Measurements from ENCODE around the gene NOD1. TPM values are rescaled to one million over a fixed set of nuclear protein-coding genes. Genes with fewer than 3 reads are reported as not detected.

The NOD1 gene
- total and polyA plus RNA-seq, 2 of the 8 experiments (the other 6 are each of a cell fraction or from before 2014, with no cell fraction given), result 3.8 to 6.5 TPM

DNA sequence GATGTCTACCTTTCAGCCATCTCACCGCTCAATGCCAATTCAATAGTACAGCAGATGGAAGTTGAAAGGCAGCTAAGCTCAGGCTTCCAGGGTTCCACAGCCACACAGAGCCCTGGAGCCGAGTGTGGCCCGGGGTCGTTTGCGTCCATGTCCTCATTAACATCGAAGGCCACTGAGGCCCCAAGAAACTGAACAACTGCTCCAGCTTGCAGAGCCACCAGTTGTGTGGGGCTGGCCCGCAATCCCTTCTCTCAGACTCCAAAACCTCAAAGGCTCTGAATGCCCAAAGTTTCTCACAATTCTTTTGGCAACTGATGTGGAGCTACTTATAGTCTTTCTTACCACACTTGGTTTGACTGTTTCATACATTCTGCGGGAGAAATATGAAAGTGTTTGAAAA, 31.1 kb downstream of the NOD1 start (continued):
- TF ChIP-seq, protein P1, sequence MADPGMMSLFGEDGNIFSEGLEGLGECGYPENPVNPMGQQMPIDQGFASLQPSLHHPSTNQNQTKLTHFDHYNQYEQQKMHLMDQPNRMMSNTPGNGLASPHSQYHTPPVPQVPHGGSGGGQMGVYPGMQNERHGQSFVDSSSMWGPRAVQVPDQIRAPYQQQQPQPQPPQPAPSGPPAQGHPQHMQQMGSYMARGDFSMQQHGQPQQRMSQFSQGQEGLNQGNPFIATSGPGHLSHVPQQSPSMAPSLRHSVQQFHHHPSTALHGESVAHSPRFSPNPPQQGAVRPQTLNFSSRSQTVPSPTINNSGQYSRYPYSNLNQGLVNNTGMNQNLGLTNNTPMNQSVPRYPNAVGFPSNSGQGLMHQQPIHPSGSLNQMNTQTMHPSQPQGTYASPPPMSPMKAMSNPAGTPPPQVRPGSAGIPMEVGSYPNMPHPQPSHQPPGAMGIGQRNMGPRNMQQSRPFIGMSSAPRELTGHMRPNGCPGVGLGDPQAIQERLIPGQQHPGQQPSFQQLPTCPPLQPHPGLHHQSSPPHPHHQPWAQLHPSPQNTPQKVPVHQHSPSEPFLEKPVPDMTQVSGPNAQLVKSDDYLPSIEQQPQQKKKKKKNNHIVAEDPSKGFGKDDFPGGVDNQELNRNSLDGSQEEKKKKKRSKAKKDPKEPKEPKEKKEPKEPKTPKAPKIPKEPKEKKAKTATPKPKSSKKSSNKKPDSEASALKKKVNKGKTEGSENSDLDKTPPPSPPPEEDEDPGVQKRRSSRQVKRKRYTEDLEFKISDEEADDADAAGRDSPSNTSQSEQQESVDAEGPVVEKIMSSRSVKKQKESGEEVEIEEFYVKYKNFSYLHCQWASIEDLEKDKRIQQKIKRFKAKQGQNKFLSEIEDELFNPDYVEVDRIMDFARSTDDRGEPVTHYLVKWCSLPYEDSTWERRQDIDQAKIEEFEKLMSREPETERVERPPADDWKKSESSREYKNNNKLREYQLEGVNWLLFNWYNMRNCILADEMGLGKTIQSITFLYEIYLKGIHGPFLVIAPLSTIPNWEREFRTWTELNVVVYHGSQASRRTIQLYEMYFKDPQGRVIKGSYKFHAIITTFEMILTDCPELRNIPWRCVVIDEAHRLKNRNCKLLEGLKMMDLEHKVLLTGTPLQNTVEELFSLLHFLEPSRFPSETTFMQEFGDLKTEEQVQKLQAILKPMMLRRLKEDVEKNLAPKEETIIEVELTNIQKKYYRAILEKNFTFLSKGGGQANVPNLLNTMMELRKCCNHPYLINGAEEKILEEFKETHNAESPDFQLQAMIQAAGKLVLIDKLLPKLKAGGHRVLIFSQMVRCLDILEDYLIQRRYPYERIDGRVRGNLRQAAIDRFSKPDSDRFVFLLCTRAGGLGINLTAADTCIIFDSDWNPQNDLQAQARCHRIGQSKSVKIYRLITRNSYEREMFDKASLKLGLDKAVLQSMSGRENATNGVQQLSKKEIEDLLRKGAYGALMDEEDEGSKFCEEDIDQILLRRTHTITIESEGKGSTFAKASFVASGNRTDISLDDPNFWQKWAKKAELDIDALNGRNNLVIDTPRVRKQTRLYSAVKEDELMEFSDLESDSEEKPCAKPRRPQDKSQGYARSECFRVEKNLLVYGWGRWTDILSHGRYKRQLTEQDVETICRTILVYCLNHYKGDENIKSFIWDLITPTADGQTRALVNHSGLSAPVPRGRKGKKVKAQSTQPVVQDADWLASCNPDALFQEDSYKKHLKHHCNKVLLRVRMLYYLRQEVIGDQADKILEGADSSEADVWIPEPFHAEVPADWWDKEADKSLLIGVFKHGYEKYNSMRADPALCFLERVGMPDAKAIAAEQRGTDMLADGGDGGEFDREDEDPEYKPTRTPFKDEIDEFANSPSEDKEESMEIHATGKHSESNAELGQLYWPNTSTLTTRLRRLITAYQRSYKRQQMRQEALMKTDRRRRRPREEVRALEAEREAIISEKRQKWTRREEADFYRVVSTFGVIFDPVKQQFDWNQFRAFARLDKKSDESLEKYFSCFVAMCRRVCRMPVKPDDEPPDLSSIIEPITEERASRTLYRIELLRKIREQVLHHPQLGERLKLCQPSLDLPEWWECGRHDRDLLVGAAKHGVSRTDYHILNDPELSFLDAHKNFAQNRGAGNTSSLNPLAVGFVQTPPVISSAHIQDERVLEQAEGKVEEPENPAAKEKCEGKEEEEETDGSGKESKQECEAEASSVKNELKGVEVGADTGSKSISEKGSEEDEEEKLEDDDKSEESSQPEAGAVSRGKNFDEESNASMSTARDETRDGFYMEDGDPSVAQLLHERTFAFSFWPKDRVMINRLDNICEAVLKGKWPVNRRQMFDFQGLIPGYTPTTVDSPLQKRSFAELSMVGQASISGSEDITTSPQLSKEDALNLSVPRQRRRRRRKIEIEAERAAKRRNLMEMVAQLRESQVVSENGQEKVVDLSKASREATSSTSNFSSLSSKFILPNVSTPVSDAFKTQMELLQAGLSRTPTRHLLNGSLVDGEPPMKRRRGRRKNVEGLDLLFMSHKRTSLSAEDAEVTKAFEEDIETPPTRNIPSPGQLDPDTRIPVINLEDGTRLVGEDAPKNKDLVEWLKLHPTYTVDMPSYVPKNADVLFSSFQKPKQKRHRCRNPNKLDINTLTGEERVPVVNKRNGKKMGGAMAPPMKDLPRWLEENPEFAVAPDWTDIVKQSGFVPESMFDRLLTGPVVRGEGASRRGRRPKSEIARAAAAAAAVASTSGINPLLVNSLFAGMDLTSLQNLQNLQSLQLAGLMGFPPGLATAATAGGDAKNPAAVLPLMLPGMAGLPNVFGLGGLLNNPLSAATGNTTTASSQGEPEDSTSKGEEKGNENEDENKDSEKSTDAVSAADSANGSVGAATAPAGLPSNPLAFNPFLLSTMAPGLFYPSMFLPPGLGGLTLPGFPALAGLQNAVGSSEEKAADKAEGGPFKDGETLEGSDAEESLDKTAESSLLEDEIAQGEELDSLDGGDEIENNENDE (IDR thresholded peaks at IDR 0.05; ENCODE audit: insufficient replicate concordance, low read length), result no peak
- TF ChIP-seq POLR2AphosphoS5 (IDR thresholded peaks at IDR 0.05; ENCODE audit: low read depth, low read length), result no peak
- no peak for TF ChIP-seq CBX5 (IDR thresholded peaks at IDR 0.05; ENCODE audit: low read depth, low read length)
- no peak for TF ChIP-seq SUZ12 (IDR thresholded peaks at IDR 0.05; ENCODE audit: low read length)
- TF ChIP-seq, protein P2, sequence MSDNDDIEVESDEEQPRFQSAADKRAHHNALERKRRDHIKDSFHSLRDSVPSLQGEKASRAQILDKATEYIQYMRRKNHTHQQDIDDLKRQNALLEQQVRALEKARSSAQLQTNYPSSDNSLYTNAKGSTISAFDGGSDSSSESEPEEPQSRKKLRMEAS (IDR thresholded peaks at IDR 0.05), result no peak
- TF ChIP-seq, protein P3, sequence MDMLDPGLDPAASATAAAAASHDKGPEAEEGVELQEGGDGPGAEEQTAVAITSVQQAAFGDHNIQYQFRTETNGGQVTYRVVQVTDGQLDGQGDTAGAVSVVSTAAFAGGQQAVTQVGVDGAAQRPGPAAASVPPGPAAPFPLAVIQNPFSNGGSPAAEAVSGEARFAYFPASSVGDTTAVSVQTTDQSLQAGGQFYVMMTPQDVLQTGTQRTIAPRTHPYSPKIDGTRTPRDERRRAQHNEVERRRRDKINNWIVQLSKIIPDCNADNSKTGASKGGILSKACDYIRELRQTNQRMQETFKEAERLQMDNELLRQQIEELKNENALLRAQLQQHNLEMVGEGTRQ (IDR thresholded peaks at IDR 0.05; ENCODE audit: low read length), result no peak
- TF ChIP-seq TCF12 (IDR thresholded peaks at IDR 0.05; ENCODE audit: low read depth, low read length), result no peak
- TF ChIP-seq POU5F1 (IDR thresholded peaks at IDR 0.05; ENCODE audit: low read depth, low read length), result no peak
- TF ChIP-seq SIX5 (IDR thresholded peaks at IDR 0.05; ENCODE audit: low read depth, low read length), result no peak
- TF ChIP-seq HDAC6 (IDR thresholded peaks at IDR 0.05; ENCODE audit: low read depth, low read length), result no peak
- no peak for TF ChIP-seq CEBPB (IDR thresholded peaks at IDR 0.05; ENCODE audit: low read depth, low read length)

Measured in H1 (cell line).